Large intestine (tissue), 3 donors: ENCODE results near the gene MRC2. TPM values are rescaled to one million over a fixed set of nuclear protein-coding genes. Genes with fewer than 3 reads are reported as not detected.

Source experiments
- DNase-seq, 2 donors: peaks; one replicate each; pipeline versions ENCODE4 v3.0.0 to v3.0.0-alpha.2; 2013
- H3K27ac ChIP-seq: one replicate; pipeline ENCODE4 v1.5.1; 2013; ENCODE audit warnings: low read length
- H3K27me3 ChIP-seq: 2 replicates; pipeline ENCODE4 v1.6.1; 2013; ENCODE audit warnings: low read length; ENCODE audit not compliant: control insufficient read depth, insufficient read depth
- H3K36me3 ChIP-seq: 2 replicates; pipeline ENCODE4 v1.6.1; 2013; ENCODE audit warnings: low read length; ENCODE audit not compliant: control insufficient read depth, insufficient read depth
- H3K4me1 ChIP-seq: one replicate; pipeline ENCODE4 v1.6.1; 2013; ENCODE audit warnings: low read length; ENCODE audit not compliant: control insufficient read depth, insufficient read depth
- H3K4me3 ChIP-seq: one replicate; pipeline ENCODE4 v1.5.1; 2013; ENCODE audit warnings: low read length
- H3K9me3 ChIP-seq: one replicate; pipeline ENCODE4 v1.6.1; 2013; ENCODE audit warnings: mild to moderate bottlenecking, low read depth, low read length, moderate library complexity; ENCODE audit not compliant: control insufficient read depth
- WGBS: methylation state at CpG from one replicate; pipeline ENCODE4 v1.1.5; 2013; ENCODE audit warnings: low lambda C conversion rate; ENCODE audit not compliant: insufficient coverage; 5-methylcytosine and 5-hydroxymethylcytosine counted together
- polyA plus RNA-seq: library from polyadenylated mRNA; unstranded; fragments of 120-200 nt; gene quantifications from one replicate; pipeline ENCODE4 v1.2.1, GENCODE V29; 2013

The MRC2 gene
- polyA plus RNA-seq, 1 donor, result 20.1 TPM

DNA sequence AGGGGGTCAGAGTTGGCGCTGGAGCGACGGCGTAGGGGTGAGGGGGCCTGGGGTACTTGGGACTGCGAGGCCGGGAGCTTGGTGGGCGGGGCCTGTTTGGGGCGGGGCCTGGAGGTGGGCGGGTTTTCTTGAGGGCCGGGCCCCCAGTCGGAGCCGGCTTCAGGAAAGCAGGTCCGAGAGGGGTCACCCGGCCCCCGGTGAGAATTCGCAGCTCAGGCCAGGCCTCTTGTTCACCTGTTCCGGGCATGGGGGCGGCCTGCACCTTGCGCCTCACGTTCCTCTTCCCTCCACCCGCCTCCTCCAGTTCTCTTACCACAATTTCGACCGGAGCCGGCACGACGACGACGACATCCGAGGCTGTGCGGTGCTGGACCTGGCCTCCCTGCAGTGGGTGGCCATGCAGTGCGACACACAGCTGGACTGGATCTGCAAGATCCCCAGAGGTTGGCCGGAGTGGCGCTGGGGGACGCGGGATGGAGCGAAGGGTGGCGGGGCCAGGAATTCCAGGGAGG lies 52.5 kb downstream of the MRC2 start:
- Histone ChIP-seq H3K27me3 (no peaks in the 10 kb centered on the region), H3K27ac (no peak overlapping the region), H3K36me3 (no peaks in the 10 kb centered on the region), H3K4me1 (no peaks in the 10 kb centered on the region), H3K9me3 (peaks cover 2% of the 10 kb centered on the region), H3K4me3 (no peak overlapping the region)
- WGBS, result no CpG with 5 or more reads among the region's 37 CpGs
- DNase-seq, result no peak

DNA sequence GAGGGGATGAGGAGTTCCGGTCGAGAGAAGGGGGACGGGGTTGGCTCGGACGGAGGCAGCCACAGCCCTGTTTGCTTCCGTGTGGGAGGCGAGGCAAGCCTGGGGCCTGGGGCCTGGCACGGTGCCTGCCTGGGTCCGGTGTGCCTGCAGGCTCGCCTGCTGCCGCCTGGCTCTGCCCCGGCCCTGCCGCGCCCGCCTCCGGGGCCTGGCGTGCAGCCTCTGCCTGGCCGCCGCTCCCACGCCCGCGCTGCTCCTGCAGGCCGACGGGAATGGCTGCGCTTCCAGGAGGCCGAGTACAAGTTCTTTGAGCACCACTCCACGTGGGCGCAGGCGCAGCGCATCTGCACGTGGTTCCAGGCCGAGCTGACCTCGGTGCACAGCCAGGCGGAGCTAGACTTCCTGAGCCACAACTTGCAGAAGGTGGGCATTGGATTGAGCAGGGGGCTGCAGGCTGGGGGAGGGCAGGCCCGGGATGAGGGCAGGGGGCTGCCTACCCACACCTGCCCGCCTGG lies 53.1 kb downstream of the MRC2 start:
- no peak for DNase-seq
- H3K4me3 ChIP-seq, result no peak overlapping the region
- H3K27me3 ChIP-seq, result no peaks in the 10 kb centered on the region
- H3K36me3 ChIP-seq, result no peaks in the 10 kb centered on the region
- no peak overlapping the region for H3K27ac ChIP-seq
- peaks cover 2% of the 10 kb centered on the region for H3K9me3 ChIP-seq
- WGBS, result no CpG with 5 or more reads among the region's 36 CpGs
- H3K4me1 ChIP-seq, result no peaks in the 10 kb centered on the region

- Histone ChIP-seq H3K4me3 (no peak overlapping the region), H3K27ac (no peak overlapping the region), H3K9me3 (peaks cover 2% of the 10 kb centered on the region), H3K36me3 (no peaks in the 10 kb centered on the region), H3K4me1 (no peaks in the 10 kb centered on the region), H3K27me3 (no peaks in the 10 kb centered on the region)
- no peak for DNase-seq
- 100% methylated on average over 1 of the region's 17 CpGs for WGBS
Observed at GRCh38 chr17:62681061-62681938, 53.8 kb downstream of the MRC2 start.

GRCh38 chr17:62681939-62682381 lies 54.5 kb downstream of the MRC2 start:
- no peak for DNase-seq
- Histone ChIP-seq H3K27ac (no peak overlapping the region), H3K4me1 (no peaks in the 10 kb centered on the region), H3K27me3 (no peaks in the 10 kb centered on the region), H3K36me3 (no peaks in the 10 kb centered on the region), H3K4me3 (no peak overlapping the region), H3K9me3 (peaks cover 2% of the 10 kb centered on the region)
- WGBS, result no CpG with 5 or more reads among the region's 8 CpGs

DNA sequence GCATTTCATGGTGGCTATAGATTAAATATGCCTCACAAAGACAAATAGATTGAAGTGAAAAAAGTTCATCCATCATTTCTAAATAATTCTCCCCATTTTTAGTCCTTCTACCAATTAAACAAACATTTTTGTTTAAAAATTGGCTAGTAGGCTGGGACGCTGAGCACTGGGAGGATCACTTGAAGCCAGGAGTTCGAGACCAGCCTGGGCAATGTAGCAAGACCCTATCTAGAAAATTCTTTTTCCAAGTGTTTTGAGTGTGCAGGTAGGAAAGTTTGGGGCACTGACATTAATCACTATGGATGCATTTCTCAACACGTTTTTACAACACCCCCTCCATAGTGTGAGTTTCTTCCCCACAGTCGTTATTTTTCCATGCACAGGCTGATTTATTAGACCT lies 56.7 kb downstream of the MRC2 start:
- Histone ChIP-seq H3K9me3 (no peaks in the 10 kb centered on the region), H3K4me3 (no peak overlapping the region), H3K27ac (no peak overlapping the region), H3K36me3 (no peaks in the 10 kb centered on the region), H3K27me3 (no peaks in the 10 kb centered on the region), H3K4me1 (no peaks in the 10 kb centered on the region)
- WGBS, result 92% methylated on average over 2 of the region's 4 CpGs
- DNase-seq, result no peak

GRCh38 chr17:62687997-62688396 lies 60.5 kb downstream of the MRC2 start:
- no peaks in the 10 kb centered on the region for H3K4me1 ChIP-seq
- no peak overlapping the region for H3K27ac ChIP-seq
- H3K9me3 ChIP-seq, result no peaks in the 10 kb centered on the region
- no peaks in the 10 kb centered on the region for H3K27me3 ChIP-seq
- DNase-seq, result no peak
- no CpG with 5 or more reads among the region's 4 CpGs for WGBS
- peaks cover 2% of the 10 kb centered on the region for H3K36me3 ChIP-seq
- no peak overlapping the region for H3K4me3 ChIP-seq

DNA sequence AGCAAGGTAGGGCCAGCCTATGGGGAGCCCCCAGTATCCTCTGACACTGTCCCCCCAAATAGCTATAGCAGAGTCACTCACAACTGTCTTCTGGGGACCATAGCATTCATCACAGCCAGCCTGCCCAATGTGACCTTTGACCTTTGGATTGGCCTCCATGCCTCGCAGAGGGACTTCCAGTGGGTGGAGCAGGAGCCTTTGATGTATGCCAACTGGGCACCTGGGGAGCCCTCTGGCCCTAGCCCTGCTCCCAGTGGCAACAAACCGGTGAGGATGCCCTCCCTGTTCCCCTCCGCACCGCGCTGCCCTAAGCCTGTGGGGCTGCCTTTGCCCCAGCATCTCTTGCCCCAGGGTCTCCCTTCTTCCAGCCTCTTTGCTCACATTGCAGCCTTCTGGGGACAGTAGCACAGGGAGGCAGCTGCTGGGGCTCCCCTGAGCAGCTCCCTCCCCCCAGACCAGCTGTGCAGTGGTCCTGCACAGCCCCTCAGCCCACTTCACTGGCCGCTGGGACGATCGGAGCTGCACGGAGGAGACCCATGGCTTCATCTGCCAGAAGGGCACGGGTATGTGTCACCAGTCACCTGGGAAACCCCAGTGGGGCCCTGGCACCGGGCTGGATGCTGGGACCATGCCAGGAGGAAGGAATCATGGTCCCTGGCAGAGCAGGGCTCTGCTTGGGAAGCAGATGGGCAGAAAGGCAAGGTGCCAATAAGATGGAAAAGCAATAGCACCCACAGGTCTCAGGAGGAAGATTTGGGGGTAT lies 61.1 kb downstream of the MRC2 start:
- H3K27ac ChIP-seq, result no peak overlapping the region
- no peak for DNase-seq
- no peaks in the 10 kb centered on the region for H3K4me1 ChIP-seq
- no CpG with 5 or more reads among the region's 11 CpGs for WGBS
- no peak overlapping the region for H3K4me3 ChIP-seq
- peaks cover 2% of the 10 kb centered on the region for H3K36me3 ChIP-seq
- no peaks in the 10 kb centered on the region for H3K27me3 ChIP-seq
- no peaks in the 10 kb centered on the region for H3K9me3 ChIP-seq

DNA sequence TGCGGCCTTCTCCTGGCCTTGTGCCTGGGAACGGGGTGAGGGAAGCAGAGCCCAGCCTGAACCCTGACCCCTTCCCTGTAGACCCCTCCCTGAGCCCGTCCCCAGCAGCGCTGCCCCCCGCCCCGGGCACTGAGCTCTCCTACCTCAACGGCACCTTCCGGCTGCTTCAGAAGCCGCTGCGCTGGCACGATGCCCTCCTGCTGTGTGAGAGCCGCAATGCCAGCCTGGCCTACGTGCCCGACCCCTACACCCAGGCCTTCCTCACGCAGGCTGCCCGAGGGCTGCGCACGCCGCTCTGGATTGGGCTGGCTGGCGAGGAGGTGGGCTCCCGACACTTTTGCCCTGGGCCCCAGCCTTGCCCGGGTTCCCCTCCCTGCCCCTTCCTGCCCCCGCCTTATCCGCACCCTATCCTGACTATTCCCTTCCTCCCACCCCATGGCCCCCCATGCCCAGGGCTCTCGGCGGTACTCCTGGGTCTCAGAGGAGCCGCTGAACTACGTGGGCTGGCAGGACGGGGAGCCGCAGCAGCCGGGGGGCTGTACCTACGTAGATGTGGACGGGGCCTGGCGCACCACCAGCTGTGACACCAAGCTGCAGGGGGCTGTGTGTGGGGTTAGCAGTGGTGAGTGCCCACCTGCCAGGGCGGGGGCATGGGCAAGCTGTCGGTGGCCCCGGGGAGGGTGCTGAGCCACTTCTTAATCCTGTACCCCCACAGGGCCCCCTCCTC lies 62.1 kb downstream of the MRC2 start:
- H3K27ac ChIP-seq, result no peak overlapping the region
- H3K27me3 ChIP-seq, result no peaks in the 10 kb centered on the region
- H3K4me1 ChIP-seq, result no peaks in the 10 kb centered on the region
- H3K4me3 ChIP-seq, result no peak overlapping the region
- H3K36me3 ChIP-seq, result peaks cover 2% of the 10 kb centered on the region
- no peaks in the 10 kb centered on the region for H3K9me3 ChIP-seq
- 87% methylated on average over 3 of the region's 37 CpGs for WGBS
- DNase-seq, result no peak

DNA sequence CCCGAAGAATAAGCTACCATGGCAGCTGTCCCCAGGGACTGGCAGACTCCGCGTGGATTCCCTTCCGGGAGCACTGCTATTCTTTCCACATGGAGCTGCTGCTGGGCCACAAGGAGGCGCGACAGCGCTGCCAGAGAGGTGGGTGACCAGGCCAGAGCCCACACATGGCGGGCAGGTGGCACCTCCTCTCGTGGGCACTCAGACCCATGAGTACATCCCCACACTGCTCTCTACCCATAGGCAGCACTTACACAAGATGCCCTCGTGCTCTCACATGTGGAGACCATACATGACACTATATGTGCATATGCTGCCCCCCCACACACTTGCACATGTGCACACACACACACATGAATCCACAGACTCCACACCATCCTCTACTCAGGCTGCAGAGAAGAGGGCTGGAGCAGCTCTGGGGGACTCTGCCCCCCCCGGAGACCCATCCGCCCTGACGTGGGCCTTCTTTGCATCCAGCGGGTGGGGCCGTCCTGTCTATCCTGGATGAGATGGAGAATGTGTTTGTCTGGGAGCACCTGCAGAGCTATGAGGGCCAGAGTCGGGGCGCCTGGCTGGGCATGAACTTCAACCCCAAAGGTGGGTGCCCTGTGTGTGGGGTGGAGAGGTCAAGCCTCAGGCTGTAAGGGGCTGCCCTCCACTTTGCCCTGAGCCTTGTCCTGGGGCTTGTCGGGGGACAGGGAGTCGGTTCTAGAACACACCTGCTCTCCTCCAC lies 62.9 kb downstream of the MRC2 start:
- H3K36me3 ChIP-seq, result peaks cover 2% of the 10 kb centered on the region
- no peaks in the 10 kb centered on the region for H3K4me1 ChIP-seq
- no peaks in the 10 kb centered on the region for H3K9me3 ChIP-seq
- H3K27ac ChIP-seq, result no peak overlapping the region
- no peak overlapping the region for H3K4me3 ChIP-seq
- no peaks in the 10 kb centered on the region for H3K27me3 ChIP-seq
- WGBS, result no CpG with 5 or more reads among the region's 19 CpGs
- DNase-seq, result no peak
